ENCODE results near the gene FLVCR2.
A peak's percentile ranks its signal among the peaks of the same experiment; 100 is the strongest.

Gene FLVCR2

GRCh38 chr14:75626863-75627262 is 48.4 kb downstream of the FLVCR2 start:
- H3K4me3 ChIP-seq (ENCODE audit: low read depth, low read length) = no peak overlapping the region
- no peak for TF ChIP-seq CTCF (conservative IDR thresholded peaks at IDR 0.05; ENCODE audit: low read depth, low read length)
- DNase-seq (ENCODE audit: low read depth) = no peak

GRCh38 chr14:75627406-75627805 is 49.0 kb downstream of the FLVCR2 start:
- no peak for TF ChIP-seq CTCF (conservative IDR thresholded peaks at IDR 0.05; ENCODE audit: low read depth, low read length)
- DNase-seq (ENCODE audit: low read depth) = no peak
- no peak overlapping the region for H3K4me3 ChIP-seq (ENCODE audit: low read depth, low read length)

GRCh38 chr14:75628816-75629215 is 50.4 kb downstream of the FLVCR2 start:
- no peak overlapping the region for H3K4me3 ChIP-seq (ENCODE audit: low read depth, low read length)
- no peak for TF ChIP-seq CTCF (conservative IDR thresholded peaks at IDR 0.05; ENCODE audit: low read depth, low read length)
- DNase-seq (ENCODE audit: low read depth) = no peak

GRCh38 chr14:75630695-75631452 is 52.5 kb downstream of the FLVCR2 start:
- no peak for DNase-seq (ENCODE audit: low read depth)
- H3K4me3 ChIP-seq (ENCODE audit: low read depth, low read length) = no peak overlapping the region
- TF ChIP-seq CTCF (conservative IDR thresholded peaks at IDR 0.05; ENCODE audit: low read depth, low read length) = no peak

GRCh38 chr14:75631453-75631831 is 53.0 kb downstream of the FLVCR2 start:
- no peak for DNase-seq (ENCODE audit: low read depth)
- no peak for TF ChIP-seq CTCF (conservative IDR thresholded peaks at IDR 0.05; ENCODE audit: low read depth, low read length)
- no peak overlapping the region for H3K4me3 ChIP-seq (ENCODE audit: low read depth, low read length)

- no peak overlapping the region for H3K4me3 ChIP-seq (ENCODE audit: low read depth, low read length)
- TF ChIP-seq CTCF (conservative IDR thresholded peaks at IDR 0.05; ENCODE audit: low read depth, low read length) = no peak
- no peak for DNase-seq (ENCODE audit: low read depth)
These were observed 56.4 kb downstream of the FLVCR2 start for GRCh38 chr14:75634848-75635247.

- peak; percentile 60 for DNase-seq (ENCODE audit: low read depth)
- H3K4me3 ChIP-seq (ENCODE audit: low read depth, low read length) = no peak overlapping the region
- no peak for TF ChIP-seq CTCF (conservative IDR thresholded peaks at IDR 0.05; ENCODE audit: low read depth, low read length)
These were observed 57.8 kb downstream of the FLVCR2 start for GRCh38 chr14:75636100-75636692.
